HG03135 (cell line): ENCODE measurements around the gene RALA.

Experiments used
- ATAC-seq: cut with Tn5 transposase; IDR thresholded peaks from one replicate; pipeline ENCODE4 v1.9.1; 2021; ENCODE audit warnings: mild to moderate bottlenecking, moderate library complexity; ENCODE audit not compliant: unreplicated experiment

RALA gene

GRCh38 chr7:39609935-39610263 lies 13.5 kb upstream of the RALA start:
- ATAC-seq: no peak

GRCh38 chr7:39613577-39613976 lies 9.8 kb upstream of the RALA start:
- no peak for ATAC-seq

- no peak for ATAC-seq
Measured at GRCh38 chr7:39614299-39614698, 9.1 kb upstream of the RALA start.

- no peak for ATAC-seq
Measured at GRCh38 chr7:39615350-39615975, 7.9 kb upstream of the RALA start.

- no peak for ATAC-seq
Measured at GRCh38 chr7:39616138-39616537, 7.2 kb upstream of the RALA start.

GRCh38 chr7:39617005-39617404 lies 6.4 kb upstream of the RALA start:
- ATAC-seq: no peak

GRCh38 chr7:39618868-39619267 lies 4.5 kb upstream of the RALA start:
- no peak for ATAC-seq

- no peak for ATAC-seq
Measured at GRCh38 chr7:39620486-39620885, 2.9 kb upstream of the RALA start.

- no peak for ATAC-seq
Measured at GRCh38 chr7:39621261-39621660, 2.1 kb upstream of the RALA start.

- ATAC-seq: no peak
Measured at GRCh38 chr7:39621784-39622411, 1.5 kb upstream of the RALA start.

GRCh38 chr7:39622609-39623008 lies 763 bp upstream of the RALA start:
- no peak for ATAC-seq

- peak; percentile 52 for ATAC-seq
Measured at GRCh38 chr7:39623732-39624441, 515 bp downstream of the RALA start.

GRCh38 chr7:39624442-39624807 lies 1.1 kb downstream of the RALA start:
- ATAC-seq: no peak

GRCh38 chr7:39624935-39625694 lies 1.7 kb downstream of the RALA start:
- ATAC-seq: no peak

- no peak for ATAC-seq
Measured at GRCh38 chr7:39631736-39632308, 8.4 kb downstream of the RALA start.

GRCh38 chr7:39633563-39634477 lies 10.4 kb downstream of the RALA start:
- peak; percentile 64 for ATAC-seq

GRCh38 chr7:39634478-39634805 lies 11.1 kb downstream of the RALA start:
- no peak for ATAC-seq

GRCh38 chr7:39637400-39637799 lies 14.0 kb downstream of the RALA start:
- no peak for ATAC-seq

- ATAC-seq: no peak
Measured at GRCh38 chr7:39637963-39638485, 14.7 kb downstream of the RALA start.

GRCh38 chr7:39642896-39643295 lies 19.5 kb downstream of the RALA start:
- ATAC-seq: no peak
